SU-DHL-6 (cell line): ENCODE measurements around the gene ANKRD17.
A peak's percentile ranks its signal among the peaks of the same experiment; 100 is the strongest.

Source experiments
- H2AFZ ChIP-seq: fragments of 200-600 bp; sonication (generic); 2 replicates; pipeline ENCODE4 v1.6.1; 2014; ENCODE audit warnings: low read depth, mild to moderate bottlenecking, moderate library complexity, mixed read lengths, antibody characterized with exemption, low read length; ENCODE audit not compliant: severe bottlenecking
- H3F3A ChIP-seq: fragments of 200-600 bp; shearing (Covaris generic); 2 replicates; pipeline ENCODE4 v1.6.0; 2016; ENCODE audit warnings: antibody characterized with exemption, mild to moderate bottlenecking; ENCODE audit not compliant: insufficient read depth
- H3K27ac ChIP-seq: fragments of 200-600 bp; sonication (generic); 2 replicates; pipeline ENCODE4 v1.5.1; 2016; ENCODE audit warnings: low read depth, mild to moderate bottlenecking, low read length, moderate library complexity, mixed read lengths
- H3K27me3 ChIP-seq: fragments of 200-600 bp; sonication (generic), shearing (Covaris generic); 2 replicates; pipeline ENCODE4 v1.6.0; 2014; ENCODE audit warnings: mild to moderate bottlenecking, low read length
- H3K36me3 ChIP-seq: fragments of 200-600 bp; sonication (generic); 2 replicates; pipeline ENCODE4 v1.6.1; 2014; ENCODE audit warnings: mild to moderate bottlenecking, low read length, mixed read lengths
- H3K4me2 ChIP-seq: fragments of 300-600, 200-600 bp; shearing (Covaris generic), sonication (generic); 2 replicates; pipeline ENCODE4 v1.6.0; 2014; ENCODE audit warnings: low read length, low read depth, mild to moderate bottlenecking; ENCODE audit not compliant: poor library complexity, severe bottlenecking
- H3K4me3 ChIP-seq: fragments of 200-600 bp; sonication (generic); 2 replicates; pipeline ENCODE4 v1.5.1; 2014; ENCODE audit warnings: antibody characterized with exemption, low read length, mild to moderate bottlenecking, mixed read lengths; ENCODE audit not compliant: insufficient read depth, poor library complexity, severe bottlenecking
- H3K79me2 ChIP-seq: fragments of 200-600 bp; sonication (generic); 2 replicates; pipeline ENCODE4 v1.6.1; 2014; ENCODE audit warnings: mild to moderate bottlenecking, low read length, moderate library complexity; ENCODE audit not compliant: insufficient read depth
- H3K9ac ChIP-seq: fragments of 200-600 bp; sonication (generic); 2 replicates; pipeline ENCODE4 v1.7.0; 2014; ENCODE audit warnings: mild to moderate bottlenecking, low read length
- H3K9me2 ChIP-seq: fragments of 200-600 bp; sonication (generic); replicated peaks from 2 replicates; pipeline ENCODE4 v1.6.1; 2014; ENCODE audit warnings: low read length; ENCODE audit not compliant: insufficient read depth
- H3K9me3 ChIP-seq: fragments of 200-600 bp; sonication (generic); 2 replicates; pipeline ENCODE4 v1.6.1; 2014; ENCODE audit warnings: low read length, mixed read lengths; ENCODE audit not compliant: insufficient read depth
- H4K20me1 ChIP-seq: fragments of 200-600 bp; sonication (generic); 2 replicates; pipeline ENCODE4 v1.6.1; 2014; ENCODE audit warnings: low read depth, mild to moderate bottlenecking, antibody characterized with exemption, low read length, moderate library complexity, mixed read lengths
- EZH2phosphoT487 ChIP-seq: fragments of 200-600 bp; sonication (generic), shearing (Covaris generic); conservative IDR thresholded peaks from 2 replicates; pipeline ENCODE4 v1.6.1; 2018; ENCODE audit warnings: mild to moderate bottlenecking, antibody characterized with exemption, low read length, moderate library complexity, mixed read lengths
- TF ChIP-seq, protein P1 (sequence below): fragments of 200-600 bp; sonication (generic); IDR thresholded peaks from one replicate; pipeline ENCODE4 v1.5.1; 2017; ENCODE audit warnings: antibody characterized with exemption, mild to moderate bottlenecking, low read length, moderate library complexity; ENCODE audit not compliant: insufficient read depth, poor library complexity, severe bottlenecking

ANKRD17 gene

DNA sequence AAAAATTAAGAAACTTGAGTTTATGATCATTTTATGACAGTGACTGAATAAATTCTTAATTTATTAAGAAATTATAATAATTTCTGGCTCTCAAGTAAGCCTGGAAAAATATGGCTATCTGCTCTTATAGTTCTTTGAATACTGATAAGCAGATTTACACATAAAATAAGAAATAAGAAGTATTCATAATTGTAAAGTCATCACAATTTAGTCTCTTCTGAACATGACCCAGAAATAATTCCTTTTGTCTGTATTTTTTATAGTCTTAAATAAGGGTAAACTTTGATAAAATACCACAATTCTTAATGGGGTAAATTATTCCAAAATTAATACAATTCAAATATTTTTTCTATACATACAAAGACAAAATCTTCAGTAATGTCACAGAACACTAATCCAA is 72.7 kb downstream of the ANKRD17 start:
- no peak for TF ChIP-seq EZH2phosphoT487
- TF ChIP-seq, protein P1, sequence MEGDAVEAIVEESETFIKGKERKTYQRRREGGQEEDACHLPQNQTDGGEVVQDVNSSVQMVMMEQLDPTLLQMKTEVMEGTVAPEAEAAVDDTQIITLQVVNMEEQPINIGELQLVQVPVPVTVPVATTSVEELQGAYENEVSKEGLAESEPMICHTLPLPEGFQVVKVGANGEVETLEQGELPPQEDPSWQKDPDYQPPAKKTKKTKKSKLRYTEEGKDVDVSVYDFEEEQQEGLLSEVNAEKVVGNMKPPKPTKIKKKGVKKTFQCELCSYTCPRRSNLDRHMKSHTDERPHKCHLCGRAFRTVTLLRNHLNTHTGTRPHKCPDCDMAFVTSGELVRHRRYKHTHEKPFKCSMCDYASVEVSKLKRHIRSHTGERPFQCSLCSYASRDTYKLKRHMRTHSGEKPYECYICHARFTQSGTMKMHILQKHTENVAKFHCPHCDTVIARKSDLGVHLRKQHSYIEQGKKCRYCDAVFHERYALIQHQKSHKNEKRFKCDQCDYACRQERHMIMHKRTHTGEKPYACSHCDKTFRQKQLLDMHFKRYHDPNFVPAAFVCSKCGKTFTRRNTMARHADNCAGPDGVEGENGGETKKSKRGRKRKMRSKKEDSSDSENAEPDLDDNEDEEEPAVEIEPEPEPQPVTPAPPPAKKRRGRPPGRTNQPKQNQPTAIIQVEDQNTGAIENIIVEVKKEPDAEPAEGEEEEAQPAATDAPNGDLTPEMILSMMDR: no peak
- Histone ChIP-seq H3K9me2 (no peaks in the 10 kb centered on the region), H3K27ac (no peak overlapping the region), H3K79me2 (peaks cover 69% of the 10 kb centered on the region), H3K9ac (no peak overlapping the region), H4K20me1 (no peaks in the 10 kb centered on the region), H2AFZ (no peak overlapping the region), H3K4me3 (no peak overlapping the region), H3F3A (peaks cover 6% of the 10 kb centered on the region; the same call in 1 of the 2 replicates), H3K4me2 (no peak overlapping the region), H3K9me3 (no peaks in the 10 kb centered on the region), H3K27me3 (no peaks in the 10 kb centered on the region), H3K36me3 (no peaks in the 10 kb centered on the region)

DNA sequence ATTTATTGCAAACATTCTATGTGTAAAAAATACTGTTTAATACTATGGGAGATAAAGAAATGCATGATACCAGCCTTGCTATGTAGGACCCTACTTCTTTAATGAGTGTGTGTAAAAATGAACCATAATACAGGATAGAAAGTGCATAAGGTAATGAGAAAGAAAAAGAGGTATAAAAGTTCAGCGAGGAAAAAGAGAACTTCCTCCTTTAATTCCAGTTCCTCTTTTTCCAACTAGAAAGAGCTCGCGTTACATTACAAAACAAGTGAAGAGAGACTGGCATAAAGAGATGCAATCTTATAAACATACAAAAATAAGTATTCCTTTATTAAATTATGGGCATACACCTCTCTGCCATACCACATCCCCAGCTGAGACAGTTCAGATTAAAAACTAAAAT is 77.4 kb downstream of the ANKRD17 start:
- Histone ChIP-seq H3K4me3 (no peak overlapping the region), H3F3A (peaks cover 6% of the 10 kb centered on the region; the same call in 1 of the 2 replicates), H3K9me2 (no peaks in the 10 kb centered on the region), H4K20me1 (no peaks in the 10 kb centered on the region), H3K9ac (no peak overlapping the region), H3K27me3 (no peaks in the 10 kb centered on the region), H3K9me3 (no peaks in the 10 kb centered on the region), H3K79me2 (peaks cover 59% of the 10 kb centered on the region), H3K27ac (no peak overlapping the region), H3K4me2 (peak overlapping the region; percentile 24), H3K36me3 (peaks cover under 1% of the 10 kb centered on the region; the same call in 1 of the 2 replicates), H2AFZ (no peak overlapping the region)
- no peak for TF ChIP-seq EZH2phosphoT487
- TF ChIP-seq, protein P1: no peak

DNA sequence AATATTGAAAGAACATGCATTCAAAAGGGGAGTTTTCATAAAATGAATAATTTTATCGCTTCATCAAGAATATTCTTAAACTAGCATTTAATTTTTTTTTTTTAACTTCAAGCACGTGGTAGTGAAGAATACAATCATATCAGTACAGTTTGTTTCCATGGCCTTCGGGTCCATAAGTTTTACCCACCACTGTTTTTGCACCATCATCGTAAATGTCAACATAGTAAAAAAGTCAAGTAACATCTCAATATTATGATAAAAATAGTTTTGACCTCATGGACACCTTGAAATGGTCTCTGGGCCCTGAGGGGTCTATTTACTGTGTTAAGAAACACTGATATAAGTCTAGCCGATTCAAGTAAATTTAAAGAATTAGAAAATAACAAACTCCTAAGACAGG is 80.2 kb downstream of the ANKRD17 start:
- peaks cover 57% of the 10 kb centered on the region for H3K79me2 ChIP-seq
- no peak overlapping the region for H3K9ac ChIP-seq
- no peaks in the 10 kb centered on the region for H3K9me3 ChIP-seq
- H3F3A ChIP-seq: peaks cover 6% of the 10 kb centered on the region; the same call in 1 of the 2 replicates
- no peak overlapping the region for H3K4me3 ChIP-seq
- TF ChIP-seq, protein P1: no peak
- no peak for TF ChIP-seq EZH2phosphoT487
- H2AFZ ChIP-seq: no peak overlapping the region
- H3K36me3 ChIP-seq: peaks cover 4% of the 10 kb centered on the region; the same call in 1 of the 2 replicates
- H3K9me2 ChIP-seq: no peaks in the 10 kb centered on the region
- H4K20me1 ChIP-seq: no peaks in the 10 kb centered on the region
- H3K27ac ChIP-seq: no peak overlapping the region
- H3K4me2 ChIP-seq: no peak overlapping the region
- no peaks in the 10 kb centered on the region for H3K27me3 ChIP-seq
